B cell (primary cell): Measurements from ENCODE around the gene CENPA. TPM values are rescaled to one million over a fixed set of nuclear protein-coding genes. Genes with fewer than 3 reads are reported as not detected.

Source experiments
- ATAC-seq: fragments of 200-7000 bp; cut with Tn5 transposase; one replicate; pipeline ENCODE4 v1.10.0; 2021; ENCODE audit warnings: low read depth, mild to moderate bottlenecking, moderate number of reproducible peaks, moderate library complexity
- CTCF ChIA-PET: fragments of 350-600 bp; sonication (Branson Sonifier 250); formaldehyde crosslinking; loops from one replicate; lab custom pipeline; 2021; ENCODE audit warnings: antibody characterized with exemption, inconsistent platforms; lab: Charles Lee
- POLR2A ChIA-PET: fragments of 350-600 bp; sonication (Branson Sonifier 250); formaldehyde crosslinking; loops from one replicate; lab custom pipeline; 2021; ENCODE audit warnings: antibody characterized with exemption; lab: Charles Lee
- DNase-seq: peaks from one replicate; pipeline ENCODE4 v3.0.0; 2013
- H2AFZ ChIP-seq: 2 replicates; pipeline ENCODE4 v1.6.1; 2012; ENCODE audit warnings: mild to moderate bottlenecking, low read depth, low read length; ENCODE audit not compliant: insufficient read depth, poor library complexity, severe bottlenecking
- H3K27ac ChIP-seq, 2 donors: 1 replicate in 1 of 2; 2 replicates in 1 of 2; pipeline ENCODE4 v1.5.1; 2012 to 2013; ENCODE audit warnings: low read length in 2 of 2, mild to moderate bottlenecking in 2 of 2, moderate library complexity in 1 of 2
- H3K27me3 ChIP-seq, 4 experiments: fragments of 200-600 bp in 1 of 4; sonication (generic) in 1 of 4; replicated peaks in 1 of 4; 1 replicate in 2 of 4; 2 replicates in 2 of 4; pipeline versions ENCODE4 v1.6.1 to v1.7.0; 2013 to 2016; ENCODE audit warnings: low read length in 3 of 4, mild to moderate bottlenecking in 2 of 4, mixed read lengths in 1 of 4, moderate library complexity in 1 of 4; ENCODE audit not compliant: insufficient read depth in 4 of 4, control insufficient read depth in 3 of 4; ENCODE audit errors: control extremely low read depth in 1 of 4
- H3K36me3 ChIP-seq, 2 experiments: replicated peaks in 1 of 2; 1 replicate in 1 of 2; 2 replicates in 1 of 2; pipeline versions ENCODE4 v1.6.1 to v1.7.1; 2013; ENCODE audit warnings: low read length in 1 of 2; ENCODE audit not compliant: insufficient read depth in 2 of 2, control insufficient read depth in 1 of 2; ENCODE audit errors: control extremely low read depth in 1 of 2, extremely low read depth in 1 of 2
- H3K4me1 ChIP-seq, 2 donors: fragments of 200-600 bp in 1 of 2; sonication (generic) in 1 of 2; 1 replicate in 1 of 2; 2 replicates in 1 of 2; pipeline versions ENCODE4 v1.5.1 to v1.6.1; 2013 to 2017; ENCODE audit warnings: low read length in 2 of 2; ENCODE audit not compliant: control insufficient read depth in 2 of 2, insufficient read depth in 2 of 2
- H3K4me2 ChIP-seq: replicated peaks from 2 replicates; pipeline ENCODE3; 2012; ENCODE audit warnings: mild to moderate bottlenecking, low read depth, low read length; ENCODE audit not compliant: poor library complexity, severe bottlenecking
- H3K4me3 ChIP-seq, 5 experiments: fragments of 200-600 bp in 1 of 5; sonication (generic) in 1 of 5; 1 replicate in 3 of 5; 2 replicates in 2 of 5; pipeline versions ENCODE4 v1.5.1 to v1.7.0; 2011 to 2016; ENCODE audit warnings: low read length in 4 of 5, mild to moderate bottlenecking in 4 of 5, low read depth in 2 of 5, control low read depth in 1 of 5, moderate library complexity in 1 of 5; ENCODE audit not compliant: insufficient read depth in 1 of 5; ENCODE audit errors: control extremely low read depth in 1 of 5, extremely low read depth in 1 of 5
- H3K79me2 ChIP-seq: fragments of 200-600 bp; sonication (generic); one replicate; pipeline ENCODE4 v1.6.0; 2016; ENCODE audit warnings: low read length; ENCODE audit not compliant: control insufficient read depth, insufficient read depth
- H3K9ac ChIP-seq: fragments of 200-600 bp; sonication (generic); 2 replicates; pipeline ENCODE4 v1.6.1; 2017; ENCODE audit warnings: mild to moderate bottlenecking, low read length, moderate library complexity
- H3K9me3 ChIP-seq, 3 donors: one replicate each; pipeline versions ENCODE4 v1.6.1 to v1.7.1; 2013; ENCODE audit warnings: low read length in 2 of 3; ENCODE audit not compliant: control insufficient read depth in 2 of 3, insufficient read depth in 1 of 3; ENCODE audit errors: control extremely low read depth in 1 of 3
- H4K20me1 ChIP-seq: 2 replicates; pipeline ENCODE4 v1.6.0; 2012; ENCODE audit warnings: mild to moderate bottlenecking, low read length; ENCODE audit not compliant: insufficient read depth, control insufficient read depth, poor library complexity, severe bottlenecking
- H3K27ac Mint-ChIP-seq: one replicate; pipeline ENCODE4 v1.8.0; 2021; ENCODE audit warnings: mixed read lengths
- H3K27me3 Mint-ChIP-seq: one replicate; pipeline ENCODE4 v1.8.0; 2021; ENCODE audit warnings: mixed read lengths
- H3K4me1 Mint-ChIP-seq: one replicate; pipeline ENCODE4 v1.8.0; 2021; ENCODE audit warnings: mixed read lengths
- H3K4me3 Mint-ChIP-seq: one replicate; pipeline ENCODE4 v1.8.0; 2021; ENCODE audit warnings: mixed read lengths
- H3K9me3 Mint-ChIP-seq: one replicate; pipeline ENCODE4 v1.8.0; 2022; ENCODE audit warnings: mixed read lengths; ENCODE audit not compliant: insufficient read depth
- EZH2 ChIP-seq: IDR thresholded peaks from 2 replicates; pipeline ENCODE4 v1.6.1; 2012; ENCODE audit warnings: borderline replicate concordance, low read depth, mild to moderate bottlenecking, moderate library complexity, low read length; ENCODE audit not compliant: insufficient read depth, poor library complexity, severe bottlenecking
- WGBS: methylation state at CpG from one replicate; pipeline ENCODE4 v1.1.5; 2013; ENCODE audit warnings: missing lambda C conversion rate; ENCODE audit not compliant: insufficient coverage; 5-methylcytosine and 5-hydroxymethylcytosine counted together
- intact Hi-C: fragments of 100-400 bp; cut with micrococcal nuclease; formaldehyde crosslinking; loops from one replicate; pipeline ENCODE4 v1.10.0; 2022
- polyA plus RNA-seq: library from polyadenylated mRNA; depleted of rRNA; stranded (reverse); fragments of >200 nt; gene quantifications from 2 replicates; pipeline ENCODE4 v1.2.3, GENCODE V29; 2012
- total RNA-seq, 2 donors: library from RNA; stranded (reverse); fragments of 120-200 nt in 1 of 2; gene quantifications; 1 replicate in 1 of 2; 2 replicates in 1 of 2; pipeline versions ENCODE4 v1.2.3 to v1.2.4, GENCODE V29; 2013 to 2022
- TF ChIP-seq, protein P1 (sequence below): fragments of 200-600 bp; IDR thresholded peaks from one replicate; pipeline ENCODE4 v1.8.0; 2022; ENCODE audit warnings: antibody characterized with exemption, mild to moderate bottlenecking

Gene CENPA
- total and polyA plus RNA-seq, 2 donors (not counting 1 experiment from before 2014, with no cell fraction given): 0.10 TPM; not detected in 1

DNA sequence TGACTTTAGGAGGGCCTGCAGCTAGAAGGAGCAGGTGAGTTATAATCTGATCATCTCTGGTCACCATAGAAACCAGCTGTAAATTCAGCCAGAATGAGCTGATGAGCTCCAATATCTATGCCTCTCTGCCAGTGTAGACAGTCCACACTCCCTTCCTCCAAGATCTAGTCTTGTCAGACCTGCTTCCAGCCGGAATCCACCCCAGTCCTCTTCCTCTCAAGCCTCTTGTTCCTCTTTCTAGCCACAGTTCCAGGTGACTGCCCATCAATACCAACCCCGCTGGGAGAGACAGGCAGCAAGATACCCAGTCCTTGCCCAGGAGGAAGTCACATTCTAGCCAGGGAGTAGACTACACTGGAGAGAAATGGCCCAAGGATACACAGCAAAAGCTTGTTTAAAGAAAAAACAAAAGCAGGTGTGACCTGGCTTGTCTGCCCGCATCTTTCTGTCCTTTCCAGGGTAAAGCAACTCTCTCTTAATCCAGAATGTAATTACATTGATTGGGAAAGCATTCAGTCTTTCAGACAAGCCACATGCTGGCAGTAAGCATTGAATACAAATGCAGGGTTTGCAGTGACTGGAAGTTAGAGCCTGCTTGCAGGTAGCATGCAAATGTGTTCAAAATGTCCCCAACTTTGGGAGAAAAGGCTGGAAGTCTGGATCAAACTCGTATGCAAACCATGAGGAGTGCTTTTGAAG is 30.7 kb upstream of the CENPA start:
- H3K27ac ChIP-seq: no peak overlapping the region
- Mint-ChIP-seq H3K9me3 (no peaks in the 10 kb centered on the region), H3K27ac (no peak overlapping the region), H3K4me1 (peaks cover 10% of the 10 kb centered on the region), H3K27me3 (no peaks in the 10 kb centered on the region), H3K4me3 (no peak overlapping the region)
- WGBS: 36% methylated on average over 3 of the region's 4 CpGs
- POLR2A ChIA-PET: no interaction called here
- no peak overlapping the region for H2AFZ ChIP-seq
- intact Hi-C loops: no loop called here
- peak; percentile 42 for DNase-seq
- no peak overlapping the region for H3K9ac ChIP-seq
- ATAC-seq: peak; percentile 57
- peaks cover 0 to 8% of the 10 kb centered on the region in 2 donors for H3K4me1 ChIP-seq
- TF ChIP-seq, protein P1, sequence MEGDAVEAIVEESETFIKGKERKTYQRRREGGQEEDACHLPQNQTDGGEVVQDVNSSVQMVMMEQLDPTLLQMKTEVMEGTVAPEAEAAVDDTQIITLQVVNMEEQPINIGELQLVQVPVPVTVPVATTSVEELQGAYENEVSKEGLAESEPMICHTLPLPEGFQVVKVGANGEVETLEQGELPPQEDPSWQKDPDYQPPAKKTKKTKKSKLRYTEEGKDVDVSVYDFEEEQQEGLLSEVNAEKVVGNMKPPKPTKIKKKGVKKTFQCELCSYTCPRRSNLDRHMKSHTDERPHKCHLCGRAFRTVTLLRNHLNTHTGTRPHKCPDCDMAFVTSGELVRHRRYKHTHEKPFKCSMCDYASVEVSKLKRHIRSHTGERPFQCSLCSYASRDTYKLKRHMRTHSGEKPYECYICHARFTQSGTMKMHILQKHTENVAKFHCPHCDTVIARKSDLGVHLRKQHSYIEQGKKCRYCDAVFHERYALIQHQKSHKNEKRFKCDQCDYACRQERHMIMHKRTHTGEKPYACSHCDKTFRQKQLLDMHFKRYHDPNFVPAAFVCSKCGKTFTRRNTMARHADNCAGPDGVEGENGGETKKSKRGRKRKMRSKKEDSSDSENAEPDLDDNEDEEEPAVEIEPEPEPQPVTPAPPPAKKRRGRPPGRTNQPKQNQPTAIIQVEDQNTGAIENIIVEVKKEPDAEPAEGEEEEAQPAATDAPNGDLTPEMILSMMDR: no peak
- TF ChIP-seq EZH2: no peak
- H3K36me3 ChIP-seq: no peaks in the 10 kb centered on the region
- CTCF ChIA-PET: interaction anchor here (1.9 kb wide), 1 partner anchor 10 kb away, joined by 8 read pairs; no protein-coding TSS in a partner anchor
- H3K79me2 ChIP-seq: no peaks in the 10 kb centered on the region
- H3K4me3 ChIP-seq: no peak overlapping the region
- no peaks in the 10 kb centered on the region for H4K20me1 ChIP-seq
- H3K4me2 ChIP-seq: peak overlapping the region; percentile 8
- no peaks in the 10 kb centered on the region for H3K27me3 ChIP-seq
- H3K9me3 ChIP-seq: no peaks in the 10 kb centered on the region

DNA sequence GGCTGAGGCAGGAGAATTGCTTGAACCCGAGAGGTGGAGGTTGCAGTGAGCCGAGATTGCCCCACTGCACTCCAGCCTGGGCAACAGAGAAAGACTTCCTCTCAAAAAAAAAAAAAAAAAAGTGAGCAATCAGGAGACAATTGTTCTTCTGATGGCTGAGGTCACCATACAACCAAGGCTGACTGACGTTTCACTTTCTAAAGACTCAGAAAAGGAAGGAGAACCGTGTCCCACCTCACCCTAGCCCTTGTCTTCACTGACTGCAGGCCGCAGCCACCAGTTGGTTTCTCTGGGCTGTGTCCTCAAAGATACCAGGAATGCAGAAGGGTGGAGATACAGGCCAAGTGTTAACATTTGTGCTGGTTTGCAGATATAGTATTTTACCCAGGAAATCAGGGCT is 29.5 kb upstream of the CENPA start:
- TF ChIP-seq, protein P1: no peak
- H3K9me3 Mint-ChIP-seq: no peaks in the 10 kb centered on the region
- Histone ChIP-seq H3K27me3 (no peaks in the 10 kb centered on the region), H3K9ac (no peak overlapping the region), H4K20me1 (no peaks in the 10 kb centered on the region), H3K9me3 (no peaks in the 10 kb centered on the region), H3K4me1 (peaks cover 0 to 8% of the 10 kb centered on the region in 2 donors), H3K79me2 (no peaks in the 10 kb centered on the region), H3K4me3 (no peak overlapping the region), H2AFZ (no peak overlapping the region), H3K36me3 (no peaks in the 10 kb centered on the region), H3K4me2 (no peak overlapping the region), H3K27ac (no peak overlapping the region)
- ChIA-PET POLR2A (interaction anchor here (0.7 kb wide), 1 partner anchor 18 kb away, joined by 3 read pairs; no protein-coding TSS in a partner anchor), CTCF (no interaction called here)
- H3K27ac Mint-ChIP-seq: no peak overlapping the region
- H3K4me1 Mint-ChIP-seq: peaks cover 7% of the 10 kb centered on the region
- no CpG with 5 or more reads among the region's 5 CpGs for WGBS
- intact Hi-C loops: no loop called here
- no peak for ATAC-seq
- H3K27me3 Mint-ChIP-seq: no peaks in the 10 kb centered on the region
- no peak for DNase-seq
- H3K4me3 Mint-ChIP-seq: no peak overlapping the region
